GM12873 (cell line): ENCODE measurements around the gene CISD2.

Source experiments
- CTCF ChIP-seq: IDR thresholded peaks from 2 replicates; pipeline ENCODE4 v1.5.1; 2012; ENCODE audit warnings: low read depth, mild to moderate bottlenecking, moderate library complexity, low read length, control low read depth; ENCODE audit not compliant: insufficient read depth; ENCODE audit errors: missing control alignments

Gene CISD2

GRCh38 chr4:102836596-102836995 is 32.2 kb upstream of the CISD2 start:
- TF ChIP-seq CTCF, result no peak

- TF ChIP-seq CTCF, result no peak
Observed at GRCh38 chr4:102842367-102842766, 26.4 kb upstream of the CISD2 start.

- TF ChIP-seq CTCF, result no peak
Observed at GRCh38 chr4:102843273-102843672, 25.5 kb upstream of the CISD2 start.

GRCh38 chr4:102843938-102844337 is 24.9 kb upstream of the CISD2 start:
- TF ChIP-seq CTCF, result no peak

GRCh38 chr4:102847687-102848086 is 21.1 kb upstream of the CISD2 start:
- TF ChIP-seq CTCF, result no peak

- no peak for TF ChIP-seq CTCF
Observed at GRCh38 chr4:102849579-102850104, 19.1 kb upstream of the CISD2 start.

GRCh38 chr4:102850370-102850769 is 18.4 kb upstream of the CISD2 start:
- TF ChIP-seq CTCF, result no peak
